Lower lobe of right lung (tissue), 2 donors: ENCODE data around the gene OR51A7. TPM values are rescaled to one million over a fixed set of nuclear protein-coding genes. Genes with fewer than 3 reads are reported as not detected.

Experiments
- ATAC-seq, 2 donors: fragments of 200-7000 bp; cut with Tn5 transposase; one replicate each; pipeline ENCODE4 v1.9.1; 2020 to 2022; ENCODE audit warnings: mild to moderate bottlenecking in 2 of 2, moderate library complexity in 2 of 2
- DNase-seq: peaks from one replicate; pipeline ENCODE4 v3.0.0-alpha.2; 2020
- H3K27ac ChIP-seq: fragments of 200-600 bp; one replicate; pipeline ENCODE4 v1.8.0; 2022
- H3K27me3 ChIP-seq: fragments of 200-600 bp; one replicate; pipeline ENCODE4 v1.8.0; 2022; ENCODE audit warnings: low read depth
- H3K36me3 ChIP-seq: fragments of 200-600 bp; one replicate; pipeline ENCODE4 v1.8.0; 2022; ENCODE audit warnings: mild to moderate bottlenecking
- H3K4me1 ChIP-seq: fragments of 200-600 bp; one replicate; pipeline ENCODE4 v1.8.0; 2022
- H3K4me3 ChIP-seq: fragments of 200-600 bp; one replicate; pipeline ENCODE4 v1.8.0; 2022; ENCODE audit warnings: mild to moderate bottlenecking
- H3K9me3 ChIP-seq: fragments of 200-600 bp; one replicate; pipeline ENCODE4 v1.8.0; 2022
- intact Hi-C: fragments of 100-400 bp; cut with DNase I; formaldehyde crosslinking; loops from one replicate; pipeline ENCODE4 v1.11.0; 2022
- total RNA-seq: library from RNA; stranded (reverse); fragmentation: NEBNext Ultra II Directional; extraction: Animal tissue kit (Norgen Biotek cat#: 25700); gene quantifications from one replicate; pipeline ENCODE4 v1.2.1, GENCODE V29; 2021
- TF ChIP-seq, protein P1 (sequence below): fragments of 200-600 bp; IDR thresholded peaks from one replicate; pipeline ENCODE4 v1.8.0; 2022; ENCODE audit warnings: antibody characterized with exemption, mild to moderate bottlenecking
- donor health status: DM: no; HTN: yes; CAD: no; lungs with severe emphysema.

OR51A7 gene
- total RNA-seq, 1 donor from 2014 or later: not detected

DNA sequence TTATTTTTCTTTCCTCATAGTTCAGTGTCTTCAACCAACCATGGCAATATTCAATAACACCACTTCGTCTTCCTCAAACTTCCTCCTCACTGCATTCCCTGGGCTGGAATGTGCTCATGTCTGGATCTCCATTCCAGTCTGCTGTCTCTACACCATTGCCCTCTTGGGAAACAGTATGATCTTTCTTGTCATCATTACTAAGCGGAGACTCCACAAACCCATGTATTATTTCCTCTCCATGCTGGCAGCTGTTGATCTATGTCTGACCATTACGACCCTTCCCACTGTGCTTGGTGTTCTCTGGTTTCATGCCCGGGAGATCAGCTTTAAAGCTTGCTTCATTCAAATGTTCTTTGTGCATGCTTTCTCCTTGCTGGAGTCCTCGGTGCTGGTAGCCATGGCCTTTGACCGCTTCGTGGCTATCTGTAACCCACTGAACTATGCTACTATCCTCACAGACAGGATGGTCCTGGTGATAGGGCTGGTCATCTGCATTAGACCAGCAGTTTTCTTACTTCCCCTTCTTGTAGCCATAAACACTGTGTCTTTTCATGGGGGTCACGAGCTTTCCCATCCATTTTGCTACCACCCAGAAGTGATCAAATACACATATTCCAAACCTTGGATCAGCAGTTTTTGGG is 21.6 kb upstream of the OR51A7 start, which contains the start of gene OR51T1:
Gene OR51T1 (plus strand): TSS at position 41 of the 641 bp plus-strand sequence. CDS start 0 bp downstream, at position 41.
- H3K27me3 ChIP-seq: no peaks in the 10 kb centered on the region
- no peak for ATAC-seq
- no peaks in the 10 kb centered on the region for H3K9me3 ChIP-seq
- no peak within 1 kb of the TSS for H3K27ac ChIP-seq
- TF ChIP-seq, protein P1, sequence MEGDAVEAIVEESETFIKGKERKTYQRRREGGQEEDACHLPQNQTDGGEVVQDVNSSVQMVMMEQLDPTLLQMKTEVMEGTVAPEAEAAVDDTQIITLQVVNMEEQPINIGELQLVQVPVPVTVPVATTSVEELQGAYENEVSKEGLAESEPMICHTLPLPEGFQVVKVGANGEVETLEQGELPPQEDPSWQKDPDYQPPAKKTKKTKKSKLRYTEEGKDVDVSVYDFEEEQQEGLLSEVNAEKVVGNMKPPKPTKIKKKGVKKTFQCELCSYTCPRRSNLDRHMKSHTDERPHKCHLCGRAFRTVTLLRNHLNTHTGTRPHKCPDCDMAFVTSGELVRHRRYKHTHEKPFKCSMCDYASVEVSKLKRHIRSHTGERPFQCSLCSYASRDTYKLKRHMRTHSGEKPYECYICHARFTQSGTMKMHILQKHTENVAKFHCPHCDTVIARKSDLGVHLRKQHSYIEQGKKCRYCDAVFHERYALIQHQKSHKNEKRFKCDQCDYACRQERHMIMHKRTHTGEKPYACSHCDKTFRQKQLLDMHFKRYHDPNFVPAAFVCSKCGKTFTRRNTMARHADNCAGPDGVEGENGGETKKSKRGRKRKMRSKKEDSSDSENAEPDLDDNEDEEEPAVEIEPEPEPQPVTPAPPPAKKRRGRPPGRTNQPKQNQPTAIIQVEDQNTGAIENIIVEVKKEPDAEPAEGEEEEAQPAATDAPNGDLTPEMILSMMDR: no peak
- DNase-seq: no peak
- H3K4me1 ChIP-seq: no peaks in the 10 kb centered on the region
- H3K4me3 ChIP-seq: no peak within 1 kb of the TSS
- no peaks in the 10 kb centered on the region for H3K36me3 ChIP-seq
- intact Hi-C loops: no loop called here

DNA sequence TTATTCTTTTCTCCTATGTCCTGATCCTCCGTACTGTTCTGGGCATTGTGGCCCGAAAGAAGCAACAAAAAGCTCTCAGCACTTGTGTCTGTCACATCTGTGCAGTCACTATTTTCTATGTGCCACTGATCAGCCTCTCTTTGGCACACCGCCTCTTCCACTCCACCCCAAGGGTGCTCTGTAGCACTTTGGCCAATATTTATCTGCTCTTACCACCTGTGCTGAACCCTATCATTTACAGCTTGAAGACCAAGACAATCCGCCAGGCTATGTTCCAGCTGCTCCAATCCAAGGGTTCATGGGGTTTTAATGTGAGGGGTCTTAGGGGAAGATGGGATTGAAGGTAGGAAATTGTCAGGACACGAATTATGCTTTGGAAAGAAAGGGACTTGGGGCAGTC is 21.0 kb upstream of the OR51A7 start:
- DNase-seq (no peak), ATAC-seq (no peak)
- Histone ChIP-seq H3K4me1 (no peaks in the 10 kb centered on the region), H3K4me3 (no peak overlapping the region), H3K27me3 (no peaks in the 10 kb centered on the region), H3K27ac (no peak overlapping the region), H3K36me3 (no peaks in the 10 kb centered on the region), H3K9me3 (no peaks in the 10 kb centered on the region)
- intact Hi-C loops: no loop called here
- TF ChIP-seq, protein P1: no peak

DNA sequence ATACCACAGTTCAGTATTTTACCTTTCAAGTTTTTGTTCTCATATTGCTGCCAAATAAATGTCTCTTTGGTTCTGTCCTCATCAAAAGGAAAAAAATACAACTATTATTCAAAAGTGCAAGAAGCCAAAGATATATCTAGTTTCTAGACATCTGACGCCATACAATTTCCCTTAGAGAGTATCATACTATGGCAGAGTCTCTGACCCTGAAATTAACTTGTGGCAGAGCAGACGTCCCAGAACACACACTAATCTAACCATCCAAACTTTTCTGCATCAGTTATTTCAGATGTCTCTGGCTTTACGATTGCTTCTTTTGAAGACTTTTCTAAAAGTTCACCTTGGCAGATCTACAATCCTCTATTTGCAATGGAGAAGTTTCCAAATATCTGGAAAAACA is 19.2 kb upstream of the OR51A7 start:
- intact Hi-C loops: no loop called here
- Histone ChIP-seq H3K27ac (no peak overlapping the region), H3K36me3 (no peaks in the 10 kb centered on the region), H3K9me3 (no peaks in the 10 kb centered on the region), H3K4me3 (no peak overlapping the region), H3K4me1 (no peaks in the 10 kb centered on the region), H3K27me3 (no peaks in the 10 kb centered on the region)
- TF ChIP-seq, protein P1: no peak
- ATAC-seq (no peak), DNase-seq (no peak)

DNA sequence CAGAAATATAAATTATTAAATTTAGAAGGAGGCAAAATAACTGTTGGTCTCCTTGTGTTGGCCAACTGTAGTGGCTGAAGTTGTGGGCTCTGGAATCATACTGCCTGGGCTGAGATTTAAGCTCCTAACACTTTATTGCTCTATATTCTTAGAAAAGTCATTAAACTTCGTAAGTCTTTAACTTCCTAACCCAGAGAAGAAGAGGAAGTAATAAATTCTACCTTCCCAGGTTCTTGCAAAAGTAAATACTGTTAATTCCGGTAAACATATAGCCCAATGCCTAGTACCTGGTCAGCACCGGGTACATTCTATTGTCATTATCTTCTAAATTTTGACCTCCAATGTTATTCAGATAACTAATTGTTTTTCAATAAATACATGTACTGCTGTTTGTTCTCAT is 17.4 kb upstream of the OR51A7 start:
- ATAC-seq (no peak), DNase-seq (no peak)
- no peak overlapping the region for H3K27ac ChIP-seq
- intact Hi-C loops: no loop called here
- H3K4me1 ChIP-seq: no peaks in the 10 kb centered on the region
- H3K27me3 ChIP-seq: no peaks in the 10 kb centered on the region
- TF ChIP-seq, protein P1: no peak
- no peak overlapping the region for H3K4me3 ChIP-seq
- H3K9me3 ChIP-seq: no peaks in the 10 kb centered on the region
- H3K36me3 ChIP-seq: no peaks in the 10 kb centered on the region

DNA sequence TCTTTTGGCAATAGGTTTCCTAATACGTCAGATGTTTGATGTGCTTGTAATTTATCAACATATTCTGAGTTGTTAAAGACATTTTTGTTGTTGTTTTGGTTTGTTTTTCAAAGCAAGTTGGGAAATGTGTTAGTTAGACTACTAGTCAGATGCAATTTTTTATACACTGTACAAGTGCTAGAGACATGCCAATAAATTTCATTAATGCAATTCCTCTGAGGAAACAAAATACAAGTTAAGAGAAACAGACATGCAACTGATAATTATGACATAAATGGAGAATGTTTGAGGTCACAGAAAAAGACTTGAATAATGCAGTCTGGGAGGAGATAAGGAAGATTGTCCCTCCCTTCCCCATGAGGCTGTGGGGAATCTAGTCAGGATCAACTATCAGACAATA is 16.0 kb upstream of the OR51A7 start:
- H3K4me3 ChIP-seq: no peak overlapping the region
- TF ChIP-seq, protein P1: no peak
- DNase-seq: no peak
- H3K27ac ChIP-seq: no peak overlapping the region
- intact Hi-C loops: no loop called here
- no peaks in the 10 kb centered on the region for H3K36me3 ChIP-seq
- H3K9me3 ChIP-seq: no peaks in the 10 kb centered on the region
- H3K27me3 ChIP-seq: no peaks in the 10 kb centered on the region
- H3K4me1 ChIP-seq: no peaks in the 10 kb centered on the region
- no peak for ATAC-seq
